Transverse colon (tissue), 4 donors: ENCODE measurements around the gene GNAI1. TPM values are rescaled to one million over a fixed set of nuclear protein-coding genes. Genes with fewer than 3 reads are reported as not detected.

Source experiments
- DNase-seq: peaks from one replicate; pipeline ENCODE4 v3.0.0-alpha.2; 2019
- H3K27ac ChIP-seq, 4 donors: fragments of 200-600 bp; sonication (generic); 2 replicates each; pipeline ENCODE4 v1.5.1; 2016 to 2018; ENCODE audit warnings: inconsistent platforms in 4 of 4
- H3K27me3 ChIP-seq: fragments of 200-600 bp; sonication (generic); 2 replicates; pipeline ENCODE4 v1.5.1; 2017; ENCODE audit warnings: inconsistent platforms
- H3K36me3 ChIP-seq, 4 donors: fragments of 200-600 bp; sonication (generic); 2 replicates each; pipeline ENCODE4 v1.5.1; 2017 to 2019; ENCODE audit warnings: inconsistent platforms in 4 of 4
- H3K4me1 ChIP-seq, 4 donors: fragments of 200-600 bp; sonication (generic); 2 replicates each; pipeline ENCODE4 v1.5.1; 2017 to 2020; ENCODE audit warnings: inconsistent platforms in 4 of 4
- H3K4me3 ChIP-seq, 4 donors: fragments of 200-600 bp; sonication (generic); 1 replicate in 1 of 4; 2 replicates in 3 of 4; pipeline versions ENCODE4 v1.5.1 to v1.6.1; 2017 to 2019; ENCODE audit warnings: inconsistent platforms in 4 of 4
- H3K9me3 ChIP-seq, 2 donors: fragments of 200-600 bp; sonication (generic); 2 replicates each; pipeline ENCODE4 v1.5.1; 2017 to 2019; ENCODE audit warnings: inconsistent platforms in 2 of 2
- CTCF ChIP-seq, 5 experiments: fragments of 200-600 bp in 3 of 5; fragments of 450-650 bp in 2 of 5; sonication (generic) in 3 of 5; IDR thresholded peaks; 1 replicate in 2 of 5; 2 replicates in 3 of 5; pipeline ENCODE4 v1.5.1; 2016 to 2017; ENCODE audit warnings: antibody characterized with exemption in 5 of 5, inconsistent platforms in 3 of 5, mild to moderate bottlenecking in 2 of 5, moderate library complexity in 1 of 5
- EP300 ChIP-seq: sonication (generic); formaldehyde crosslinking; IDR thresholded peaks from one replicate; pipeline ENCODE4 v1.6.1; 2017; ENCODE audit warnings: antibody characterized with exemption, low read depth
- POLR2A ChIP-seq: fragments of 450-650 bp; IDR thresholded peaks from one replicate; pipeline ENCODE4 v1.6.1; 2016; ENCODE audit warnings: antibody characterized with exemption, mild to moderate bottlenecking, moderate library complexity
- POLR2AphosphoS5 ChIP-seq, 3 donors: sonication (generic); formaldehyde crosslinking; IDR thresholded peaks; one replicate each; pipeline ENCODE4 v1.6.1; 2016; ENCODE audit warnings: antibody characterized with exemption in 3 of 3
- WGBS, 2 donors: methylation state at CpG; one replicate each; pipeline ENCODE4 v1.1.5; 2018; ENCODE audit warnings: low coverage in 1 of 2; 5-methylcytosine and 5-hydroxymethylcytosine counted together
- in situ Hi-C, 4 donors: fragments of 200-750 bp; cut with MboI; loops; one replicate each; pipeline versions ENCODE4 v1.15.0 to v1.15.1; 2017; ENCODE audit warnings: low sequenced_read_pairs in 3 of 4, low pct_ligation_motif_present in 1 of 4, low pct_unique_long_range_greater_than_20kb in 1 of 4
- intact Hi-C: fragments of 100-400 bp; cut with DNase I; formaldehyde crosslinking; loops from one replicate; pipeline ENCODE4 v1.15.1; 2023; ENCODE audit warnings: low total_unique reads
- total RNA-seq, 4 donors: library from RNA; depleted of rRNA; stranded (reverse); fragments of >200 nt; gene quantifications; one replicate each; pipeline ENCODE4 v1.1.0, GENCODE V29; 2016

The GNAI1 gene
- total RNA-seq, 4 donors from 2014 or later: 3.0 to 46.0 (median 37.4) TPM

DNA sequence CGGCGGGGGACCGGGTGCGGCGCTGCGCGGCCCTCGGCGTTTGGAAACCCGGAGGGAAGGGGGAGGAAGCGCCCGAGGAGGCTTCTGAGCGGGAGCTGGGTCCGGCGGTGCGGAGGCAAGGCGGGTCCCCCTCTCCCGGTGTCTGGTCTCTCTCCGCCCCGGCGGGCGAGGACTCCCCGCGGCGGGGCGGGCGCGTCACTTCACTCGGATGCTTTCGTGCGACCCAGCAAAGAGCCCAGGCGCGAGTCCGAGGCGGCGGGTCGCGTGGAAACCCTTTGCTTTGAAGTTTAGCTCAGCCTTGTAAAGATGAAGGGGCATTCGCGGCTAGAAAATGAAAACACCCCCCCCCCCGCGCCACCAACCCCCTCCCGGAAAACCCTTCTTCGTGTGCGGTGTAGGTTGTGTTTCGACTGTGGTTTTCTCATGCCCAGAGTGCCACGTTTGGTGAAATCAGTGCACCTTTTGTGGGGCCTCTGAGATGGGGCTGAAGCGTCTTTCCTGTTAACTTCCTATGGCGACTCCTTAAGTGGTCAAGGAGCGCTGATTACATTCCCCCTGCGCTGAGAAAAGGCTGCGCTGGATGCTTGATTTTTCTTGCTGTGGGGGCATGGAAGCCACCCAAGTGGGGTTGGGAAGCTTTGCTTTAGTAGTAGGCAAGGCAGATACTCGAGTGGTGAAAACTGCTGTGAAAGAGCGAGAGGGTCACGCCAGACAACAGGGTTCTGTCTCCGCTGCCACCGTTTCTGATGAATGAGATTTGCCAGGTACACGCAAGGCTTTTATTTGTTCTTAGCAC lies 876 bp downstream of the GNAI1 start:
- peak overlapping the region; percentile 79 to 98 (median 87) for H3K4me3 ChIP-seq
- peaks cover 6 to 42% (median 21%) of the 10 kb centered on the region in 4 donors for H3K4me1 ChIP-seq
- H3K27me3 ChIP-seq: no peaks in the 10 kb centered on the region
- DNase-seq: peak; percentile 14
- H3K27ac ChIP-seq: peak overlapping the region; percentile 88 to 97 (median 94)
- 2 to 14% methylated on average over 1 to 53 of the region's 58 CpGs for WGBS, 2 donors
- TF ChIP-seq POLR2A: no peak
- TF ChIP-seq CTCF (IDR thresholded peaks at IDR 0.05): no peak
- peak in 1 of 3 donors; percentile 12 for TF ChIP-seq POLR2AphosphoS5 (IDR thresholded peaks at IDR 0.05)
- intact Hi-C loops (loop anchor here (10.0 kb wide), 1 partner anchor 259 kb away; no protein-coding TSS in a partner anchor), in situ Hi-C loops (loop anchor here in 1 of 4 donors (10.0 kb wide), 1 partner anchor 259 kb away; no protein-coding TSS in a partner anchor)
- no peaks in the 10 kb centered on the region for H3K36me3 ChIP-seq
- no peaks in the 10 kb centered on the region for H3K9me3 ChIP-seq

GRCh38 chr7:80136261-80137055 lies 1.8 kb downstream of the GNAI1 start:
- peak overlapping the region; percentile 79 to 98 (median 87) for H3K4me3 ChIP-seq
- no peak for DNase-seq
- no peaks in the 10 kb centered on the region for H3K9me3 ChIP-seq
- peak overlapping the region; percentile 88 to 97 (median 94) for H3K27ac ChIP-seq
- no peaks in the 10 kb centered on the region for H3K27me3 ChIP-seq
- H3K36me3 ChIP-seq: no peaks in the 10 kb centered on the region
- intact Hi-C loops: loop anchor here (10.0 kb wide), 1 partner anchor 258 kb away; no protein-coding TSS in a partner anchor
- in situ Hi-C loops: loop anchor here in 1 of 4 donors (10.0 kb wide), 1 partner anchor 258 kb away; no protein-coding TSS in a partner anchor
- peaks cover 6 to 42% (median 21%) of the 10 kb centered on the region in 4 donors for H3K4me1 ChIP-seq
- no peak for TF ChIP-seq POLR2A
- no peak for TF ChIP-seq POLR2AphosphoS5 (IDR thresholded peaks at IDR 0.05)
- no peak for TF ChIP-seq EP300
- TF ChIP-seq CTCF (IDR thresholded peaks at IDR 0.05): no peak
- 37 to 50% methylated on average over 4 of the region's 4 CpGs for WGBS, 2 donors

GRCh38 chr7:80137410-80137809 lies 2.8 kb downstream of the GNAI1 start:
- Histone ChIP-seq H3K4me1 (peaks cover 6 to 42% (median 21%) of the 10 kb centered on the region in 4 donors), H3K36me3 (no peaks in the 10 kb centered on the region), H3K4me3 (no peak overlapping the region), H3K27me3 (no peaks in the 10 kb centered on the region), H3K9me3 (no peaks in the 10 kb centered on the region), H3K27ac (peak overlapping the region in 2 of 4 donors; percentile 0 to 47)
- TF ChIP-seq EP300: no peak
- TF ChIP-seq POLR2AphosphoS5 (IDR thresholded peaks at IDR 0.05): no peak
- no peak for TF ChIP-seq CTCF (IDR thresholded peaks at IDR 0.05)
- TF ChIP-seq POLR2A: no peak
- in situ Hi-C loops: loop anchor here in 1 of 4 donors (10.0 kb wide), 1 partner anchor 257 kb away; no protein-coding TSS in a partner anchor
- WGBS, 2 donors: 82% methylated on average over 12 of the region's 12 CpGs; no CpG with 5 or more reads in 1 of the 2 donors
- no peak for DNase-seq
- intact Hi-C loops: loop anchor here (10.0 kb wide), 1 partner anchor 257 kb away; no protein-coding TSS in a partner anchor
